Lower lobe of right lung (tissue), 2 donors: ENCODE measurements around the gene TNF. TPM values are rescaled to one million over a fixed set of nuclear protein-coding genes. Genes with fewer than 3 reads are reported as not detected.

ENCODE experiments used
- ATAC-seq, 2 donors: fragments of 200-7000 bp; cut with Tn5 transposase; one replicate each; pipeline ENCODE4 v1.9.1; 2020 to 2022; ENCODE audit warnings: mild to moderate bottlenecking in 2 of 2, moderate library complexity in 2 of 2
- DNase-seq: peaks from one replicate; pipeline ENCODE4 v3.0.0-alpha.2; 2020
- H3K27ac ChIP-seq: fragments of 200-600 bp; one replicate; pipeline ENCODE4 v1.8.0; 2022
- H3K27me3 ChIP-seq: fragments of 200-600 bp; one replicate; pipeline ENCODE4 v1.8.0; 2022; ENCODE audit warnings: low read depth
- H3K36me3 ChIP-seq: fragments of 200-600 bp; one replicate; pipeline ENCODE4 v1.8.0; 2022; ENCODE audit warnings: mild to moderate bottlenecking
- H3K4me1 ChIP-seq: fragments of 200-600 bp; one replicate; pipeline ENCODE4 v1.8.0; 2022
- H3K4me3 ChIP-seq: fragments of 200-600 bp; one replicate; pipeline ENCODE4 v1.8.0; 2022; ENCODE audit warnings: mild to moderate bottlenecking
- H3K9me3 ChIP-seq: fragments of 200-600 bp; one replicate; pipeline ENCODE4 v1.8.0; 2022
- CTCF ChIP-seq: fragments of 200-600 bp; IDR thresholded peaks from one replicate; pipeline ENCODE4 v1.8.0; 2022; ENCODE audit warnings: antibody characterized with exemption, mild to moderate bottlenecking
- intact Hi-C: fragments of 100-400 bp; cut with DNase I; formaldehyde crosslinking; loops from one replicate; pipeline ENCODE4 v1.11.0; 2022
- total RNA-seq: library from RNA; stranded (reverse); fragmentation: NEBNext Ultra II Directional; extraction: Animal tissue kit (Norgen Biotek cat#: 25700); gene quantifications from one replicate; pipeline ENCODE4 v1.2.1, GENCODE V29; 2021
- donor health status: DM: no; HTN: yes; CAD: no; lungs with severe emphysema.

Gene TNF
- total RNA-seq, 1 donor from 2014 or later: 4.5 TPM

GRCh38 chr6:31592396-31592771, 17.0 kb downstream of the TNF start:
- no peak for ATAC-seq
- Histone ChIP-seq H3K4me1 (no peaks in the 10 kb centered on the region), H3K36me3 (no peaks in the 10 kb centered on the region), H3K27ac (no peak overlapping the region), H3K9me3 (no peaks in the 10 kb centered on the region), H3K4me3 (no peak overlapping the region), H3K27me3 (no peaks in the 10 kb centered on the region)
- intact Hi-C loops: loop anchor here (10.0 kb wide), 1 partner anchor 48 kb away; the partner anchor contains the start of genes ATP6V1G2, DDX39B and NFKBIL1
- DNase-seq: no peak
- no peak for TF ChIP-seq CTCF

GRCh38 chr6:31597006-31597405, 21.6 kb downstream of the TNF start:
- Histone ChIP-seq H3K36me3 (no peaks in the 10 kb centered on the region), H3K4me1 (no peaks in the 10 kb centered on the region), H3K9me3 (no peaks in the 10 kb centered on the region), H3K27me3 (no peaks in the 10 kb centered on the region), H3K4me3 (no peak overlapping the region), H3K27ac (no peak overlapping the region)
- no peak for DNase-seq
- peak; percentile 44 for TF ChIP-seq CTCF
- ATAC-seq: peak; percentile 67 to 71
- intact Hi-C loops: loop anchor here (10.0 kb wide), 1 partner anchor 52 kb away; the partner anchor contains the start of genes ATP6V1G2, DDX39B and NFKBIL1

GRCh38 chr6:31607317-31607716, 32.0 kb downstream of the TNF start:
- Histone ChIP-seq H3K4me3 (no peak overlapping the region), H3K36me3 (no peaks in the 10 kb centered on the region), H3K4me1 (no peaks in the 10 kb centered on the region), H3K27me3 (no peaks in the 10 kb centered on the region), H3K9me3 (no peaks in the 10 kb centered on the region), H3K27ac (no peak overlapping the region)
- ATAC-seq: no peak
- TF ChIP-seq CTCF: no peak
- intact Hi-C loops: no loop called here
- DNase-seq: no peak

GRCh38 chr6:31609519-31610406, 34.4 kb downstream of the TNF start:
- no peak overlapping the region for H3K27ac ChIP-seq
- H3K27me3 ChIP-seq: no peaks in the 10 kb centered on the region
- no peak for TF ChIP-seq CTCF
- H3K4me3 ChIP-seq: no peak overlapping the region
- no peaks in the 10 kb centered on the region for H3K36me3 ChIP-seq
- H3K4me1 ChIP-seq: peaks cover 5% of the 10 kb centered on the region
- H3K9me3 ChIP-seq: no peaks in the 10 kb centered on the region
- no peak for DNase-seq
- intact Hi-C loops: no loop called here
- no peak for ATAC-seq

GRCh38 chr6:31610968-31611367, 35.6 kb downstream of the TNF start:
- Histone ChIP-seq H3K4me3 (no peak overlapping the region), H3K27me3 (no peaks in the 10 kb centered on the region), H3K4me1 (peaks cover 5% of the 10 kb centered on the region), H3K9me3 (no peaks in the 10 kb centered on the region), H3K36me3 (no peaks in the 10 kb centered on the region), H3K27ac (no peak overlapping the region)
- intact Hi-C loops: no loop called here
- no peak for ATAC-seq
- no peak for TF ChIP-seq CTCF
- DNase-seq: no peak
